GM19463 (cell line): ENCODE results near the gene SERPINA6.
"Not testable (repeated sequence)": the region's sequence is repeated elsewhere in the genome, so short reads cannot be mapped to it uniquely, and the experiment has no call there.

Experiments
- ATAC-seq: cut with Tn5 transposase; IDR thresholded peaks from one replicate; pipeline ENCODE4 v1.9.1; 2021; ENCODE audit warnings: mild to moderate bottlenecking, moderate library complexity; ENCODE audit not compliant: unreplicated experiment

Gene SERPINA6

DNA sequence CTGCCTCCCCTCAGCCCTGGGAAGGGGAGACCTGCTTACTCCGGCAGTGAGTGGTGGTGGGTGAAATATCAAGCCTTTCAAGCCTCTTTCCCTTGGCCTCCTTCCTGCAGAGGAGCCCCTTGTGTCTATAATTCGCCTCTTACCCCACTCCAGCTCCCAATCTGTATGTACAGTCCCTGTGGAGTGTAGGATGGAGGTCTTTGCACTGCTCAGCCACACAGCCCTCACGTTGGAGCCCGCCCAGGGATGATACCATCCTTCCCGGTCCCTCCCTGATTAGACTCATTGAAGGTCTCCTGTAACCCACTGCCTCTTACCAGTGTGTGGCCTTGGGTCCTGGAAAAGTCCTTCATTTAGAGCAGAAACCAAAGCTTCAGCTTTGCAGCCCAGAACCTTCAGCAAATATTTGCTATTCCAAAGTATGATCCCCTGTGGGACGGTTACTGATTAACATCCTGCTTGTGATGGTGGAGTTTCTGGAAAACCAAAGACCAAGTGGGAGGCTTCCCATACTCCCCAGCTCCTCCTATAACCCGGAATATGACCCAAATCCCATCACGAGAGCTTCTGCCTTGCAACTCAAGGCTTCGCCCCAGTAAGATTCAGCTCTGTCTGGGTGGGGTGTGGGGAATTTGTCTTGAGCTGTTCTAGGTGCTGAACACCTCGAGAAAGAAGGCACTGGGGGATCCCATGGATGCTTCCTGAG is 30.1 kb downstream of the SERPINA6 start, which contains the start of gene SERPINA10:
Gene SERPINA10, minus strand, starts transcription at position 397 of the 706 bp plus-strand sequence. CDS start 2,675 bp downstream, outside the sequence.
- no peak for ATAC-seq

DNA sequence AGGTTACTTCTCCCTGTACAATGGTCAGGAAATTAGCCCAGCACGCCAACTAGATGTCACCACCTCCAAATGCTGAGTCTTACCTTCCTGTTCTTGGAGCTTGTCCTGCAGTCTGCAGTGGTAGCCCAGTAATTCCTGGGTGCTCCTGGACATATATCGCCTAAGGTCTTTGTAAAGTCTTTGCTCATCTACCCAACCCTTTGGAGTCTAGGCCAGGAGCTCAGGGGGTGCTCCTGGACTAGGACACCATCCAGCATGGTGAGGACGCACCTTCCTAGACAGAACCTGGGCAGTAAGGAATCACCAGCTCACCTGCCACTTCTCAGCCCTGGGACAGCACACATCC is 30.6 kb downstream of the SERPINA6 start:
- no peak for ATAC-seq

DNA sequence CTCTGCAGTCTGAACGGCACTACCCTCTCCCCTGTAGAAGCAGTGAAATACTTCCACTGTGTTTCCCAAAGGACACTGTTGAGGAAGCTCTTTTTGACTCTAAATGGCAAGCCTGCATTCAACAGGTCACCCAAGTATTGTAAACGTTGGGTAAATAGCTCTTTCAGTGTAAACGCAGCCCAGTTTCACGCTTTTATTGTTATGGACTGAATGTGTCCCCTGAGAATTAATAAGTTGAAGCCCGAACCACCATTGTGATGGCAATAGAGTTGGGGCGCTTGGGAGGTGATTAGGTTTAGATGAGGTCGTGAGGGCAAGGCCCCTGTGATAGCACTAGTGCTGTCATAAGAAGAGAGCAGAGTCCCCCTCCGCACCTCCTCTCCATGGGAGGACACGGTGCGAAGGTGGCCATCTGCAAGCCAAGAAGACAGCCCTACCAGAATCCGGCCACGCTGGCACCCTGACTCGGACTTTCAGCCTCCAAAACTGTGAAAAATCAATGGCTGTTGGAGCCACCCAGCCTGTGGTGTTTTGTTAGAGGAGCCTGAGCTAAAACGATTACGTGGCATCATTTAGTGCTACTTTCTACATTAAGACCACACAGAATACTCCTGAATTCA is 31.1 kb downstream of the SERPINA6 start:
- no peak for ATAC-seq

DNA sequence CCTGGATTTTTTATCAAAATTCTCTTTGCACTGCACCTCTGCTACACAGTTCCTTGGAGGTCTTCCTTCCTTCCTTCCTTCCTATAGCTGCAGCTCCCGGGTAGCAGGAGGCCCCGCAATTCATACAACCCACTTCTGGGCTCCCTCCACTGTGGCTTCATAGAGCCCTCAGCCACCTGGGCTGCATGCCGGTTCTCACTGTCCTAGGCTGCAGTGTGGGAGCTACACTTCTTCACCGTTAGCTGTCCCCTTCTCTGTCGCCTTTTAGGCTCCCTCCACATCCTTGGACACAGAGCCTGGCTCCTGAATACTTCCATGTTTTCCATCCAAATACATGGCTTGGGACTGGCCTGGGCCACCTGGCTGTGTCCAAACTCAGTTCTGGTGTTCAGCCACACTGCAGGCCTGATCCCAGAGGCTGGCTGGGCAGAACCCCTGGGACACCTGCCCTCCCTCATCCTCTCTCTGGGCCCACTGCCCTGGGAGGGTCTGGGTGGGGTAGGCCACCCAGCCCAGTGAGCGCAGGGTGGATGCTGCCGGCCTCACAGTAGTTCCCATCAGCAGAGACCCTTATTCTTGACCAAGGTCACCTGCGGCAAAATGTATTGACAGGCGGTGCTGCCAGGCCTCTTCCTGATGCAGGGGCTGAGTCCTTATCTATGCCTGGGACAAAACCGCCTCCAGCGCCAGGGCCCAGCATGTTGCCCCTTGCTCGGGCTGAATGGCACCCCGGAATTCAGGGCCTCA is 31.8 kb downstream of the SERPINA6 start:
- ATAC-seq: no peak

DNA sequence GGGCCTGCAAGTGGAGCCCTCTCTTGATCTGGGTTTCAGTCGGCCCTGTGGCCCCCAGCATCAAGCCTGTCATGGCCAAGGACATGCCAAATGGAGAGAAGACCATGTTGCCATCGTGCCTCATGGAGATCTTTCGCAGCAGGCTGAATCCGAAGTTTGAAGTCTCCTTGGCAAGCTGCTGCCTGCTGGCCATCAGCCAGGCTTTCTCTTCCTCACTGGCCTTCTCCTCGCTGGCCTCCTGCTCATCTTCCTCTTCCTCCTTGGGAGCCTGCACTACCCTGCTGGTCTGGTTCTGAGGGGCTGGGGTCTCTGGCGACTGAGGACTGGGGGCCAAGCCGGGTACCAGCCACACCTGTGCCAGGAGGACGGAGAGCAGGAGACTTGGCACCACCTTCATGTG is 32.9 kb downstream of the SERPINA6 start:
- no peak for ATAC-seq

DNA sequence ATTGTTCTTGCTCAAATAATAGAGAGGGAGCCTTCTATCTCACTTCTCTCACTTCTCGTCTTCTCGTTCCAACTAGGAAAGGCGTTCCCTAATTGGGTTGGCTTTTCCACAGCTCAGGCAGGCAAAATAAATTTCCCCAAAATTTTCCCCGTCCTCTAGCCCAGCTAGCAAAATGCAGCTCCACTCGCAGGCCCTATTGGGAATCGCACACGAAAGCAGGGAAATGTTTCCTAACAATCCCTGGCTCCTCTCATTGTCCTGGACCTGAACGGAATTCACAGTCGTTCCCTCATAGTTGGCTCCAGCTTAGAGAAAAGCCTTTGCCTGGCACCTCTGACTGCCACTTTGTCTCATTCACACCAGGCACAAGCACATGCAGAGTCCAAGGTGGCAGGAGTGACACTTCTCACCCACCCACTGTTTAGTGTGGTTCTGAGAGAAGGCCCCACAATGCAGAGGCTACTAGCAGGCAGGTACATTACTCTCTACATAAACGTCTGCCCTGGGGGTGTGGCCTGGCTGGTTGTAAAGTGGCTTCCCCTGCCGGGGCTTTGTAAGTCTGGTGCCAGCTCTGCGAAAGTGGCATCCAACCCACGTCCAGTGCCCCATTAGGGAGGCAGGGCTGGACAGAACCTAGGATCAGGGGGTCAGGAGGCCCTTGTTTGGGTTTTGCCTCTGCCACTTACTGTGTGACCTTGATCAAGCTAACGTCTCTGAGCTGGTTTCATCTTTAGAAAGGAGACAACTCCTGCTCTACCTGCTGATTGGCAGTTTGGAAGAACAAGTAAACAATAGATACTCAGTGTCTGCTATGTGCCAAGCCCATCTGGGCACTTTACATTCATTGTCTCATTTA is 34.3 kb downstream of the SERPINA6 start:
- ATAC-seq: no peak

DNA sequence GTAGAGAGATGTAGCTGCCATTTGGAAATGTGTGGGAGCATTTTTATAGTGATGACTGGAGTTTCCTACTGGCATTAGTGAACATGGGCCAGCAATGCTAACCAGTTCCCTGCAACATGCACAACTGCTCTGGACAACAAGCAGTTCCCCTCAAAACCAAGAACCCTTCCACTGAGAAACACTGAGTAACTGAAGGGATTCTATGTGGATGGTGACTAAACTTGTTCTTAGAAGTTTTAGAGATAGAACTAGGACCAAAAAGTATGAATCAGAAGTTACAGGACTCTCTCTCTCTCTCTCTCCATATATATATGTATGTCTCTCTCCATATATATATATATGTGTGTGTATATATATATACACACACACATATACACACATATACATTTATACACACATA is 38.0 kb downstream of the SERPINA6 start:
- ATAC-seq: no peak

DNA sequence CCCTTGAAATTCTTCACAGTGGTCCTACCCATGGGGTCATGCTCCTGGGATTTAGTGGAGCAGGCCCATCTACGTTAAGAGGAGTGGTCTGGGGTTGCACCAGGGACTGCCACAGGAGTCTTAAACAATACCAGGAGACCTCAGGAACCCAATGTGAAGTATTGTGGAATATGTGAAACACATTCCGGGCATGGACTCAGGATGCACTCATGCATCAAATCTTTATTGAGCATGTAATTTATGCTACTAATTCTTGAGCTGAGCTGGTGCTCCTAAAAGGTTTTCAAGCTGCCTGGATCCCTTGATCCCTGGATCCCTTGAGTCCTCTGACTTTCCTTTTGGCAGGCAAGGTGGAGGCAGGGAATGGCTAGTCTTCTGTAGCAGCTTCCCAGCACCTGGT is 38.9 kb downstream of the SERPINA6 start:
- no peak for ATAC-seq

DNA sequence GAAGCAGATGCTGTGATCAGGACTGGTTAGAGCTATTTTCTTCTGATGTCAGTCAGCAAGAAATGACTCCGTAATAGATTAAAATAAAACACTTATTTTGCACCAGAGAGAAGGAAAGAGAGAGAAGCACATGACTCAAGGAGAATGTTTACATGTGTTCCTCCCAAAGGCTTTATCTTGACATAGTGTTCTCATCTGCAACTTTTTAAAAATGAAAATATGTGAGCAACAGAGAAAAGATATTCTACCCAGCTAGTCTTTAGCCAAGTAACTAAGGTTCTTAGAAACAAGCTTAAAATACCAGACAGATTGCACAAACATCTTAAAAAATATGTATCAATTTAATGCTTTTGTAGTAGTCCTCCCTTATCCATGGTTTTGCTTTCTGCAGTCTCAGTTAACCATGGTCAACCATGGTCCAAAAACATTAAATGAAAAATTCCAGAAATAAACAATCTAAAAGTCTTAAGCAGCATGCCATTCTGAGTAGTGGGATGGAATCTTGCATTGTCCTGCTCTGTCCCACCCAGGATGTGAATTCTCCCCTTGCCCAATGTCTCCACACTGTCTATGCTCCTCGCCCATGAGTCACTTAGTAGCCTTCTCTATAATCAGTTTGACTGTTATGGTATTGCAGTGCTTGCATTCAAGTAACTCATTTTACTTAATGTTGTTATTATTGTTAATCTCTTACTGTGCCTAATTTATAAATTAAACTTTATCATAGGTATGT is 40.0 kb downstream of the SERPINA6 start:
- no peak for ATAC-seq

DNA sequence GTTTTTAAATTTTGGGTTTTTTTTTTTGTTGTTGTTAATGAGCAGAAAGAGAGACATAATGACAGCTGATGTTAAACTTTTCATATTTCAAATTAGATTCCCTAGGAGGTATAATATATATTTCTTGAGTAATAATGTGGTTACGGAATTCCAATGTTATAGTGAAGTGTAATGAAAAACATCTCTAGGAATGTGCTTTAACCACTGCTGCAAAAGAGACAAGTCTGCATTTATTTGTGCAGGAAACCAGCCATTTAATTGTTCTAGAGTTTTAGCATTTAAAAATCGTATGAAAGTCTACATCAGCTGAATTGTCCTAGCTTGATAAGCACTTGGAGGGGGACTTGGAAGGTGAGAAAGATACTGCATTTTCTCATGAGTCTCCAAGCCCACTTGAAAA is 44.4 kb downstream of the SERPINA6 start:
- no peak for ATAC-seq

DNA sequence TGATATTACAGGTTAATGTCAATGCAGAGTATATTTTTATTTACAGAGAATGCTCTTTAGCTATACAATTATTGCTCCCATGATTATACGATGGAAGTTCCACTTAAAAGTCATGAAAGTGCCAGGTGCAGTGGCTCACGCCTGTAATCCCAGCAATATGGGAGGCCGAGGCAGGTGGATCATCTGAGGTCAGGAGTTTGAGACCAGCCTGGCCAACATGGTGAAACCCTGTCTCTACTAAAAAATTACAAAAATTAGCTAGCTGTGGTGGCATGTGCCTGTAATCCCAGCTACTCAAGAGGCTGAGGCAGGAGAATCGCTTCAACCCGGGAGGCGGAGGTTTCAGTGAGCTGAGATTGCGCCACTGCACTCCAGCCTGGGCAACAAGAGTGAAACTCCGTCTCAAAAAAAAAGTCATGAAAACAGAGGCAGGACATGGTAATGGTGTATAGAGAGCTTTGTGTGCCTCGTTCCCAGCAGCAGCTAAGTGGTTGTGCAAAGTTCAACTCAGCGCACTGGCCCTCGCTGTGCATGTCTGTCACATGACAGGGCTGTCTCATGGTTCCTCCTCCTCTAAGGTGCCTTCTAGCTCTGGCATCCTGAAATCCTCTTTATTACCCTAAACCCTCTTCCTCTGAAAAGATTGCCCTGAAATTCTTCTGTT is 46.1 kb downstream of the SERPINA6 start:
- not testable (repeated sequence) for ATAC-seq

DNA sequence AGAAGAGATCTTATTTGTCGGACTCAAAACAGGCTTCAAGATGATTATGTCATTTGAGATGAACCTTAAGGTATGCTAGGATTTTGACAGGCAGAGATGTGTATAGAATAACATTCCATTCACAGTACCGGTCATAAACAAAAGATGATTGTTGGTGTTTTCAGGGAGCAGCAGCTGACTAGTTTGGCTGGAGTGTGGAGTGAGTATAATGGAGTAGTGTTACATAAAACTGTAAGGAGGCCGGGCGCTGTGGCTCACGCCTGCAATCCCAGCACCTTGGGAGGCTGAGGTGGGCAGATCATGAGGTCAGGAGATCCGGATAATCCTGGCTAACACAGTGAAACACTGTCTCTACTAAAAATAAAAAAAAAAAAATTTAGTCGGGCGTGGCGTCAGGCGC is 54.0 kb downstream of the SERPINA6 start:
- ATAC-seq: no peak

DNA sequence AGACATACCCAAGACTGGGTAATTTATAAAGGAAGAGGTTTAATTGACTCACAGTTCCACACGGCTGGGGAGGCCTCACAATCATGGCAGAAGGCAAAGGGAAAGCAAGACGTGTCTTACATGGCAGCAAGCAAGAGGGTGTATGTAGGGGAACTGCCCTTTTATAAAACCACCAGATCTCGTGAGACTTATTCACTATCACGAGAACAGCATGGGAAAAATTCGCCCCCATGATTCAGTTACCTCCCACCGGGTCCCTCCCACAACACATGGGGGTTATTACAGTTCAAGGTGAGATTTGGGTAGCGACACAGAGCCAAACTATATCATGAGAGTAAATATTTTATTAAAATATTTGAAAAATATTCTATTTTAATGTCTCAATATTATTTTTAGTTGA is 54.6 kb downstream of the SERPINA6 start:
- ATAC-seq: not testable (repeated sequence)

DNA sequence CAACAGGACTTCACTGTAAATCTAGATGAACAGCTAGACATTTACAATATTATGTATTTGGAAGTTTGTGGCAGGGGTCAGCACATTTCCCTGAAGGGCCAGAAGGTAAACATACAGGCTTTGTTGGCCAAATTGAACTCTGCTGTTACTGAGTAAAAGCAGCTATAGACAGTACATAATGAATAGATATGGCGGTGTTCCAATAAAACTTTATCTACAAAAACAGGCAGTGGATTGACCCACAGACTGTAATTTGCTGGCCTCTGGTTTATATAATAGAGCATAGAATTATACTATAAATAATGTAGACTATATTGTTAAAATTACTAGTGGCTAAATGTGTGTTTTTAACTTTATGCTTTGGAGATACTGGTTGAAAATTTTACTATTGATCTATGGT is 55.8 kb downstream of the SERPINA6 start:
- no peak for ATAC-seq

DNA sequence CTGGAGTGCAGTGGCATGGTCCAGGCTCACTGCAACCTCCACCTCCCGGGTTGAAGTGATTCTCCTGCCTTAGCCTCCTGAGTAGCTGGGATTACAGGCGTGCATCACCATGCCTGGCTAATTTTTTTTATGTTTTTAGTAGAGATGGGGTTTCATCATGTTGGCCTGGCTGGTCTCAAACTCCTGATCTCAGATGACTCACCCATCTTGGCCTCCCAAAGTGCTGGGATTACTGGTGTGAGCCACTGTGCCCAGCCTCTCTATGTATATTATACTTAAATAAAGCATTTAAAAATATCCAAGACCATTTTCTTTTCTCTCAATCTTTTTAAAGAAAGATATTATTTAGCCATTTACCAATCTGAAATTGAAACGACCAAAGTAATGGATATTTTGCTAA is 58.9 kb downstream of the SERPINA6 start:
- not testable (repeated sequence) for ATAC-seq
